NCI-H2029 (cell line): ENCODE measurements around the gene PRODH.
"Not testable (repeated sequence)": the region's sequence is repeated elsewhere in the genome, so short reads cannot be mapped to it uniquely, and the experiment has no call there.

ENCODE experiments used
- DNase-seq: peaks from one replicate; lab custom pipeline; 2025; lab: John Stamatoyannopoulos, UW

PRODH gene

DNA sequence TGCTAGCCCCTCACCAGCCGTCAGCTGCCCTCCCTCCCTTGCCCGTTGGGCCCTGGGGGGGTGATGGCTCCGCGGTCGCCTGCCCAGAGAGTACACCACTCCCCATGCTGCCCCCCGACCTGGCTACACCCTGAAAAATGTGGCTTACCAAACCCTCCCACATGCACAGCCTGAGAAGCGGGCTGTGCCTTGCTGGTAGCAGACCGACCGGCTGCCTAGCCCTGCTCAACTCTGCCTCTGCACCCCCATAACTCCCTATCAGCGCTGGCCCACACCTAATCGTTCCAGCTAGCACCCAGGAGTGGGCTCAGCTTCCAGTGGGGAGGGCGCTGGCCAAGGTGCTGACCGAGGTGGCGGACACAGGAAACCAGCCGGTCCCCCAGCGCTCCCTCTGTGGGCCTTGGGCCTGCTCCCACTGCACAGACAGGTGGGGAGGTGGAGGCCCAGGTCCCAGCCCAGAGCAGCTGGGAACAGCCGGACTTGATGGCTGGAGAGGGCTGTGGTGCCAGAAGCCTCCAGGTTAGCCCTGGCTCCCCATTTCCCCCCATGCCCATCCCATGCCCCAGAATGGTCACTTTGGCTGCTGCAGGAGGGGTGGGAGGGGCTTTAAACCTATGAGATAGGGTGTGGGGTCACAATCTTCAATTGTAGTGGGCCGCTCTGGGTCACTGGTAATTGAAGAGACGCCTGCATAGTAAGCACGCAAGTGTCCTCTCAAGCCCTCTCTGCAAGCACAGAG lies 32.1 kb upstream of the PRODH start:
- no peak for DNase-seq

DNA sequence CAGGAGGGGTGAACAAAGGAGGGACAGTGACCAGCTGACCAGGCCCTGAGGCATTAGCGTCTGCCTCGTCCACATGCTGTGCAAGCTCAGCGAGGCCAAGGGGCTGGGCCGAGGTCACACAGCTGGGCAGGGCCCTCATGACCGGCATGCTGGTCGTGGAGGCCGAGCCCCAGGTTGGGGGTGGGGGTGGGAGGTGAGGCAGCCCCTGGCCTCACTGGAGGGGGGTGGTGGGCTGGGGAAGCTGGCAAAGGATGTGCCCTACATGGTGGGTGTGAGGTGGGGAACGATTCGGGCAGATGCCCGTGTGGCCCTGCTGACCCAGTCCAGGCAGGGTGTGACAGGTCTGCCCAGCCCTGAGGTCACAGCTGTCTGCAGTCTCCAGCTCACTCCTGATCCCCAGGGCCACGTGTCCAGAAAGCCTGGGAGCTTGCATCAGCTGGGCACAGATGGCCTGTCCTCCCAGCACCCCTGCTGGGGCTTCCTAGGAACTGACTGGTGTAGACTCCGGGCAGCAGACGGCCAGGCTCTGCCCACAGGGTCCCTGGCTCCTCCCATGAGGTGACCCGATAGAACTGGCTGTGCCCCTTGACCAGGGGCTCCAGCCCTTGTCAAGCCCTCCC lies 31.4 kb upstream of the PRODH start:
- not testable (repeated sequence) for DNase-seq

DNA sequence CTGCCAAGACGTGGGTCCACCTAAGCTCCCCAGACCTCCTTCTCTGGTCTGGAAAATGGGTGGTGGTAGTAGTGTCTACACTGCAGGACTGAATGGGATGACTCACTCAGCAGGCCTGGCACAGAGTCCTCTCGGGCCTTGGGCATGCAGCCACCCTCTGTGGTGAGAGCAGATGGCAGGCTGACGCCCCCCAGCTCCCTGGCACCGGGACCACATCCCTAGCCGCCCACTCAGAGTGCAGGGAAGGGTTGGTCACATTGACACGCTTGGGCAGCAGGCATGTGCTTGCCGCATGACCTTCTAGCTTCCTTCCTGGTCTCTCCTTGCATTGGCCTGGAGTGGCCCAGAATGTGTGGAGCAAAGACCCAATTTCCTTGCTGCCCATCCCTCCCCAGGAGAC lies 30.7 kb upstream of the PRODH start:
- no peak for DNase-seq

DNA sequence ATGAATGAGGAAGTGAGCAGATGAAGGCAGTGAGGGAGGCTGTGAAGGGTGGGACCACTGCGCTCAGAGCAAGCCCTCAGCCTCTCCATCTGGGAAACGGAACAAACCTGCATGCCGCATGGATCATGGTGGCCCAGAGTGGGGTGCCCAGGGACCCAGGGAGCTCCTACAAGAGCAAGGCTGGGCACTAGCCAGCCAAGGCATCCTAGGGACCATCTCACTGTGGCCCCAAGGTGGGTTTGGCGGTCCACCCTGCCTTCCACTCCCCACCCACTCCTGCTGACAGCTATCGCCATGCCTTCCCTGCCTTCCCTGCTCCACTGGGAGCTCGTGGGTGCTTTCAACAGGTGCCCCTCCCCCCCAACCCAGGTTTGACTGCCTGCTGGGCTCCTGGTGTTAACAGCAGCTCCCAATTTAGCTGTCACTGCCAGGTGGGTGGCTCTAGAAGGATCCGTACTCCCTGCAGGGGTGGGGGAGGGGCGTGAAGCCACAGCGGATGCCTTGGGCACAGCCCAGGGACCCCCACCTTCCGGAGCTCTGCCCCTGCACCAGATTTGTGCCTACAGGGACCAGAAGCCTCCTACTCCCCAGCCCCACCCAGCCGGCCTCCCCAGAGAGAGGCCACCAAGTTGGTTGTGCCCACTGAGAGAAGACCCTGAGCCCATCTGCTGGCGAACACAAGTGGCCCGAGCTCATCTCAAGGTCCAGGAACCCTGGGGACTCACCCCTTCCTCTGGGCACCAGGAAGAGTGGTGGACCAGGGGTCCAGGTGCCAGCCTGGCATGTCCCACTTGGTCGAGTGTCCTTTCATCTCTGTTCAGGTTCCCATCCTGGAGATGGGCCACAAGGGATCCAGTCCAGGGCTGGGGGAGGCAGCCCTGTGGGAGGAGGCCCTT lies 29.7 kb upstream of the PRODH start:
- DNase-seq = no peak

DNA sequence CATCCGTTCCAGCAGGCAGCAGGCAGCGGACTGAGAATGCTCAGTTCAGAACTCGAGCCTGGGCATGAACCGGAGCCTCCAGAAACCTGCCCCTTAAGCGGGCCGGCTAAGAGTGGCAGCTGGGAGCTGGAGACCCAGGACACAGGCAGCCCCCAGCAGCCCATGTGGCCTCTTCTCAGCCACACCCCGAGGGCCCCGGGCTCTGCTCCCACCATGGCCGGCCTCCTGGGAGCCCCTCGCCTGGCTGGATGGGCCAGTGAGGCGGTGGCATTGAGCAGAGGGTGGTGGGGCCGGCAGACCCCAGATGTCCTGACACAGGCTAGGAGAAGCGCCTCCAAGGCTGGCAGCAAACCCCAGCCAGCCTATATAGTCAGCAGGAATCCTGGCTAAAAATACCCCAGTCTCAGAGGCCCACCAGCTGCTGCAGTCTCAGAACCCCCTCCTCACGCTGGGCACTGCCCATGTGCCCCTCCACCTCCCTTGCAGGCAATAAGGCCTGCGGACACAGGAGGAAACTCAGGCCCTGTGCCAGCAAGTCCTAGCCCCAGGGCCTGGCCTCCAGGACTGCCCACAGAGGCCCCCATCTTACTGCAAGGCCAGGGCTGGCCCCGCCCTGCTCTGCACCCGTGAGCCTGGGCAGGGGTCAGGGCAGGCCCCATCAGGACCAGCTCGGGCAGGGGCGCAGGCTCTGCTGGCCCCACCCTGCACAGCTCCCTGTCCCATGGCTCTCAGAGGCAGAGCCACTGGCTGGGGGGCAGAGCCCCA lies 28.6 kb upstream of the PRODH start:
- not testable (repeated sequence) for DNase-seq

DNA sequence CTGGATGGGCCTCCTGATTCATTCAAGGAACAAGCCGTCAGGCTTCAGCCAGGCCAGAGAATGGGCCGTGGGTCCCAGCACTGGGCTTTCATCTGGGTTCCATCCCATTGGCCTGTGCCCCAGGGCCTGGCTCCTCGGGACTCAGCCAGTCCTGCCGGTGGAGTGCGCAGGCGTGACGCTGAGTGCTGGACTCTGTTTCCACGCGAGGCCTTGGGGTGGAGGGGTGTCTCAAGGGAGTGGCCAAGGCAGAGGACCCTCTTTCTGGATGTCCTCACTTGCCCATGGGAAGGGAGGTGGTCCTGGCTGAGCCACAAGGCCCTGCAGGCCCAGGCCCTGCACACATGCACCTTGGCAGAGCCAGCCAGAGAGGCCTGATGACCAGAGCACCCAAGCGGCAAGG lies 28.0 kb upstream of the PRODH start:
- DNase-seq = not testable (repeated sequence)

DNA sequence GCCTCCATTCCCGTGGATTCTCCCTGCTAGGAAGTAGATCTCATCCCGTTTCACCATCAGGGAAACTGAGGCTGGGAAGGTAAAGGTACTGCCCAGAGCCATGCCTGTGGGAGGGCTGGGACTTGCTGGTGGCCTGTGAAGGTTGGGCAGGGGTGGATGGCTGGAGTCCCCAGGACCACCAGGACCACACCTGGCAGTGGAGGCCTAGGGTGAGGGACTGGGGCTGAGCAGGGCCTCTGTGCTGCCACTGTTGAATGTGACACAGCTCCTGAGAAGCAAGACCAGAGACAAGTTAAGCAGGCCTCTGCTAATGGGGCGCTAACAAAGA lies 26.2 kb upstream of the PRODH start:
- no peak for DNase-seq

DNA sequence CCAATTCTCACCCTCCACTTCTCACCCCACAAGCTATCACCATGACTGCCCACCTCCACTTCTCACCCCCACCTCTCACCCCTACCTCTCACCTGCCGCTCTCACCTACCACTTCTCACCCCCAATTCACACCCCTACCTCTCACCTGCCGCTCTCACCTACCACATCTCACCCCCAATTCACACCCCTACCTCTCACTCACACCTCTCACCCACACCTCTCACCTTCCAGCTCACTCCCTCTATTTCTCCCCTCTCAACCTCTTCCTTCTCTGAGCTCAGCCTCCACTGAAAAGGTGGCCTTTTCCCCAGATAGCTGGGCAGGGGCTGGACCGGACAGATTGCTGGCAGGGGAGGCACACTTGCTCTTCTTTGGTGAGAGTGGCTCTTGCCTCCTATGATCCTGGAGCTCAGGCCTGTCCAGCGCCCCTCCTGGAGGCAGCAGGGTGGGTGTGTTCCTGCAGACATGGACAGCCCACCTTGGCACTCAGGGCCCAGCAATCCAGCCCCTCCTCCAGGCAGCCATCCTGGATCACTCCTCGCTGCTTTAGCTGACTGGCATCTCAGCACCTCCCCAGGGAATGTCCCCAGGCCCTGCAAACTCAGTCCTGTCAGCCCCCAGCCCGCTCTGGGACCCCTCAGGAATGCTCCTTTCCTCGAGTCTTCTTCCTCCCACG lies 25.7 kb upstream of the PRODH start:
- DNase-seq = not testable (repeated sequence)

DNA sequence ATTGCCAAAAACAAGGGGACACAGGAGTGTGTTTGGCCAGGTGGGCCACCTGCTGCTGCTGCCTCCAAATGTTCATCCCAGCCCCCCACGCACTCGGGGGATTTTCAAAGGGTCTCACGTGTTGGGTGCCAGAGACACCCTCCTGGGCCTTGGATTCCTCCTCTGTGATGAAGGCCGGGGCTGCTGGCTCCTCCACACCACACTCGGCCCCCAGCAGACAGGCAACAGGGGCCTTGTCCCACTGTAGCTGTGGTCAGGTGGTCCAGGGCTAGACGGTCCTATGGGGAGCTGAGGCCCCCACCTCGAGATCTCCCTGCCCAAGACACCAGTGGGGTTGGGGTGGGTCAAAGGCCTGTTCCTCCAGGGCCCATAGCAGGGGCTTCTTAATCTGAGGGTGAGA lies 25.1 kb upstream of the PRODH start:
- DNase-seq = not testable (repeated sequence)

DNA sequence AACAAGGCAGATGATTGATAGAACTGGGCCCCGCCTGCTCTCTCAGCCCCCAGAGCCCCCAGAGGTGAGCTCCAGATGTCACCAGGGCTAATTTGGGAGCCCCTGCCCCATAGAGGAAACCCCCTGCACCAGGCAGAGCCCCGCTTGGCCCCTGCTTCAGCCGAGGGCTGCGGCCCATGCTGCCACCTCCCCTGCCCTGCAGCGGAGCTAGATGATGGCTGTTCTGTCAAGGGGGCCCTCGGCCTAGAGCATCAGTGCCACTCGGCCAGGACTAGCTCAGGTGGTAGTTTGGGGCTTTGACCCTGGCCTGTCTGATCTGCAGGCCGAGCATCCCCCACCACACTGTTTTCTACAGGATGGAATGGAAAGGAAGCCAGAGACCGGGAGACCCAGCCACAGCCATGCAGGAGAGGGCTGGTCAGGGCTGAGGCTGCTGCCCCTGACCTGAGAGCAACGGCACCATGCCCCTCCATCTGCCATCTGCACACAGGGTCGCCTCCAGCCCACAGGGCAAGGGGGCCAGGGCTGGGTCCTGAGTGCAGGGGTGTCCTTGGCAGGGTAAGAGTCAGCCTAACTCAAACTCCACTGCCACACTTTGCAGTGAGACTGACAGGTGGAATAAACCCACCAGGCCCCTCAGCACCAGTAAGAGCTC lies 24.2 kb upstream of the PRODH start:
- not testable (repeated sequence) for DNase-seq

DNA sequence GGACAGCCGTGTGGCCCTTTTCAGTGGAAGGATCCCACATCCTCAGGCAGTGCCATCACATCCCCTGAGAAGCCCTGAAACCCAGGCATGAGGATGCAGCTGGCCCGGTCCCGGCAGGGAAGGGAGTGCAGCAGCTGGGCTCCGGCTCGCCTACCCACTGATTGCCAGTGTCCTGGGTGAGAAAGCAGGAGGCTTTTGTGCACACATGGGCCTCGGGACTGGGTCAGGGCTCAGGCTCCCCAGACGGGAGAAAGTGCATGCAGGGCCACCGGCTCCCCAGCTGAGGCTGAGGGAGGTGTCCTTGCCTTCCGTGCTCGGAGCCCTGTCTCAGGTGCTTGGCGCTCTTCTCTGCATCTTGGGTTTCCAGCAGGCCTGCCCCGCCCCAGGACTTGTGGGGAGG lies 23.6 kb upstream of the PRODH start:
- not testable (repeated sequence) for DNase-seq

DNA sequence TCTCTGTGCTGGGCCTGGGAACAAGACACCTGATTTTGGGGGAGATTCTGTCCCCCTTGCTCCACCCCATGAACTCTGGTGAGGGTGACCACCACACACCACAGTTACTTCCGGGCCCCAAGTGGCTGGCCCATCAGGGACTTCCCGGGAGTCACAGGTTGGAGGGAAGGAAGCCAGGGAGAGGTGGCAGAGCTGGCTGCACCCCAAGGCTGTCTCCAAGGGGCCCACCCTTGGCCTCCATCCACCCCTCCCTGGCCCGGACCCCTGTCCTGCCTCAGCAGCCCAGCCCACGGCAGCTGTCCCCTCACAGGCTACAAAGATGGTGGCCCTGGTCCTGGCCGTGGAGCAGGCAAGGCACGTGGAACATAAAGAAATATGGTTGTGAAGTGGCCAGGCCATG lies 23.2 kb upstream of the PRODH start:
- DNase-seq = not testable (repeated sequence)

DNA sequence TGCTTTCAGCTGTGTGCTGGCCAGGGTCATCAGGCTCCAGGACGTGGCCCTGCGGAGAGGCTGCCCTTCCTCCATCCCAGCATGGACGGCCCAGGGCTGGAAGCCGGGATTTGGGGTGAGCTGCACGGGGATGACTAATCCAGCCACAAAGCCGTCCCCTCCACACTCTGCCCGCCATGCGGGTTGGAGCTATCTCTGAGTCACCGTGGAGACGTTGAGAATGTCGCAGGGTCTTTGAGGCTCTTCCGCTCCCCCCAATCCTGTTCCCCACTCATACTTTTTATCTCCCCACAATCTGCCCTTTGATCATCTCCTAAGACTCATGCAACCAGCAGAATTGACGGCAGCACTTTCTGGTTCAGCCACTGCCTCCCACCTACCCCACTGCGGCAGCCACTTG lies 22.6 kb upstream of the PRODH start:
- DNase-seq = not testable (repeated sequence)

DNA sequence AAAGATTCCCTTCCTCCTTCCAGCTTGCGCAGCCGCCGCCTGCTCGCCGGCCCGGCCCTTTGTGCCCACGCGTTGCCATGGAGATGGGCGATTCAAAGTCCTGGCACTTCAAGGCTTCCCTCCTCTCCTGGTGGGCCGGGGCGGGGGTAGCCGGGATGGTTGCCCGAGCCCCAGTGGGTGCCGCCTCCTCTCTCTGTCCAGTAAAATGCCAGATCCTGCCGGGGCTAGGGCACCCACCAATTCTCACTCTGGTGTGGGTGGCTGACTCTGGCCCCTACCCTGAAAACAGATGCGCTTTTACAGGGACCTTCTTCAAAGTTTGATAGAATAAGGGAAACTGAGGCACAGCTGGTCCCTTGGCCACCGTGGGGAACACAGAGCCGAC lies 22.2 kb upstream of the PRODH start:
- DNase-seq = not testable (repeated sequence)

DNA sequence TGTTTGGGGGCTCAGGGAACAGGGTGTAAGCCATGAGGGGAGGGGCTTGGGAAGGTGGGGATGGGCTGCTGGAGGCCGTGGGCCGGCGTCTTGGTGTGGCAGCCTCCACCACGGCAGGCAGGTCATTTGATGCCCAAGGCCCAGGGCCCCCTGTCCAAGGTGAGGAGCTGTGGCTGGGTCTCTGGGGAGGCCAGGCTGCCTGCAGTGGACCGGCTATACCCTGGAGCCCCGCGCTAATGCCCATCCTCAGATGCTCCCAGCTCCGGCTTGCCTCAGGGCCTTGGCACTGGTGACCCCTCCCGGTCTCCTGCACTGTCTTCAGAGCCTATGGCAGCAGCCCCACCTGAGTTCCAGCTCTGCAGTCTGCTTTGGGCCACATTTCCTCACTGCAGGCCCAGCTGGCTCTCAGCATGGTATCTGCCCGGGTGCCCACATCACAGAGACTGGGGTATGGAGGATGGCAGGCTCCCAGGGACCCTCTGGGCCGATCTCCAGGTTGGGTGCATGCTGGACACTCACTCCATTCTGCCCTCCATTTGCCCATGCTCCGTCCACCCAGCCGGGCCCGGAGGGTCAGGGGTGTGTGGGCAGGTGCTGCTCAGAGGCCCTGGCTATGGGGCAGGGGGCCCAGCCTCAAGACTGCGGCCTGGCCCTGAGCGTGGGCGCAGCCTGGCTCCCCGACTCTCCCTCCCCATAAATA lies 21.7 kb upstream of the PRODH start:
- DNase-seq = not testable (repeated sequence)

DNA sequence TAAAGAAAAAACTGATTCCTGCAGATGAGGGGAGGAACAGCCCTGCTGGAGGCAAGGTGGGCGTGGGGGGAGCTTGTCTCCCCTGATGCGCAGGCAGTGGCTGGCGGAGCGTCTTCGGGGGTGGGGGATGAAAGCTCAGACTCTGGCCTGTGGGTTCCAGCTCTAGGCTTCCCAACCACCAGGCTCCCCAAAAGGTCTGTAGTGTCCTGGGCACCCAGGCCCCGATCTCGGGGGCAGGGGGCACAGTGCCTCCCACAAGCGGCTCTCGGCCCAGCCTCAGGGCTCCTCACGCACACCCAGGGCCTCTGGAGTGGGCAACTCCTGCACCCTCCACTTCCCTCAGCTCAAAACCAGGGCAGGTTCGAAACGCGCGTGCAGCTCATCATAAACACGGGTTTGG lies 20.9 kb upstream of the PRODH start:
- not testable (repeated sequence) for DNase-seq

DNA sequence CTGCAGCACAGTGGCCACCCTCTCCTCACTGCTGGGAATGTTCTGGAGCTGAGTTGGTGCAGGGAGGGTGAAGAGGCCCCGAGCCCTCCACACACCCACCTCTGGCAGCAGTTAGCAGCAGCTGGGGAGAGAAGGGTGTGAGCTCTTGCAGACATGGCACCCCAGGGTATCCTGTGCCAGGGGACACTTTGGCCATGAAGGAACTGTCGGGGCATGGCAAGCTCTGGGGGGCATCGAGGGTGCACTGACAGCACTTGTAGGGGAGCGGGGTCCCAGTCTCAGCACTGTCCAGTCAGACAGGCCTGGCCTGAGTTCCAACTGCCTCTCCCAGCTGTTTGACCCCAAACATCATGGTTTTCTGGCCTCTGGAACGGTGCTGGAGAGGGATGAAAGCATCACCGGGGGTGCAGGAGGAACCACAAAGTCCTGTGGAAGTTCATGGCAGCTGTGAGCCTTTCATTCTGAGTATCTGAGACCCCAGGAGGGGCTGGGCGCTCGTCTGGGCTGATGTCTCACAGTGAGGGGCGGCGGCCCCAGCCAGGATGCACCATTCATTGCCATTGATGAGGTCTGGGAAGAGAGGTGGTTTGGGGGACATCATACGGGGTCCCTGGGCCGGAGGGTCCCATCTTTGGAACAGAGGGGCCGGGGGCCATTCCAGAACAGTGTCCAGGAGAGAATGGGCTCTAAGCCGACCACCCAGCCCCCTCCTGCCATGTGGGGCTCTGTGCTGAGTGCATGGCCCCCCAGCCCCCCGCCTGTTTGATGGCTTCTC lies 20.2 kb upstream of the PRODH start:
- not testable (repeated sequence) for DNase-seq

DNA sequence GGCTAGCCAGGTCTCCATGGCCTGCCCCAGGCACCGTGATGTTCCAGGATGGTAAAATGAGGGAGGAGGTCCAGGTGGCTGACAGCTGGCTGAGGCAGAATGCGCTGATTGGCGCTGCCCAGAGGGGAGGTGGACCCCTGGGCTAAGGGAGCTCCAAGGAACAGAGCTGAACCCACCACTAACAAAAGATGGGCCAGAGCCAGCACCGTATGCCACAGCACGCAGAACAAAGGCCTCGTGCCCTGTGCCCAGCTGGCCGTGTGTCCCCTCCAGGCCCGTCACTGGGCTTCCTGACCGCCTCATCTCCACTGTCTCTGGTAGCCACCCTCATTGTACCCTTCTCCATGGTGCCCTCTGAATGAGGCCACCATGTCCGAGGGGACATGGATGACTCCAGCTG lies 19.6 kb upstream of the PRODH start:
- DNase-seq = no peak

DNA sequence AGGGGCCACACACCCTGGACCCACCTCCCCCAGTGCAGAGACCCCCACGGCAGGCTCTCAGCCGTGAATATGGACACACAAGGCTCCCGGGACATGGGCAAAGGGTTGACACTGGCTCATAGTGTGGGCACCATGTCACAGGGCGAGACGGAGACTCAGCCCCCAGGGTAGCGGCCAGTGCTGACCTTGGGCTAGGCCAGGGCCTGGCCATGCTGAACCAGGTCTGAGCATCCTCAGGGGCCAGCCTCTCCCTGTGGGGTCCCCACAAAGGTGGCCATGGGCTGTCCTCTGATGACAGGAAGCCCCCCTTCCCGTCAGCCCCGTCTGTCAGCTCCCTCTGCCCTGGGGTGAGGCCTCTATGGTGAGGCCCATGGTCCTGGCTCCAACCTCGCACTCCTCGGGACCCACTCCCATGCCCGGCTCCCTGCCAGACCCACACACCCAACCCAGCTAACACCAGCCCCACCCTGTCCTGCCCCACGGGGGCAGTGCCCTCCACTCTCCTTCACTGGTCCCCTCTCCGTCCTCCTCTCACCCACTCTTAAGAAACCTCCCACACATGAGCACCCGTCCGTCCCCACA lies 19.0 kb upstream of the PRODH start:
- DNase-seq = no peak
